NB4 (cell line): Measurements from ENCODE around the gene OPALIN.

Experiments
- POLR2A ChIP-seq: IDR thresholded peaks from 2 replicates; pipeline ENCODE4 v1.6.1; 2011; ENCODE audit warnings: mild to moderate bottlenecking; ENCODE audit not compliant: insufficient read length; ENCODE audit errors: extremely low read depth
- TF ChIP-seq, protein P1 (sequence below): IDR thresholded peaks from one replicate; pipeline ENCODE4 v1.5.1; 2012; ENCODE audit warnings: low read depth, low read length
- TF ChIP-seq, protein P2 (sequence below): IDR thresholded peaks from 2 replicates; pipeline ENCODE4 v1.6.1; 2011; ENCODE audit warnings: low read depth, low read length

DNA sequence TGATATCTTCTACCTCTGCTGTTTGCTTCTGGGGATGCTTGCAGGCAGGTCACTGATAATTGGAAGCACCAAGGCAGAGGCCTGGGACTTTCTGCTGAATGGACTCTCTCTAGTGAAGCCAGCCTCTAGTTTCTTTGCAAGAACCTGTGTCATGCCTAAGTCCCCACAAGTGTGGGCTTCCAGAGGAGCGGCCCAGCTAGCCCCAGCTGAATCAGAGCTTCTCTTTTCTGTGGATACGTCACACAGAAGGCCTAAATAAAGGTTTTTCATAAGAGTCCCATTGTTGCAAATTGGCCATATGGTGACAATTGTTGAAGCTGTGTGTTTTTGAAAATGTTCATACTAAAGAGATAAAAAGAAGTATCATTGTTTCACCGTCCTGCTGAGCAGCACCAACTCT, 6.8 kb upstream of the OPALIN start:
- TF ChIP-seq, protein P1, sequence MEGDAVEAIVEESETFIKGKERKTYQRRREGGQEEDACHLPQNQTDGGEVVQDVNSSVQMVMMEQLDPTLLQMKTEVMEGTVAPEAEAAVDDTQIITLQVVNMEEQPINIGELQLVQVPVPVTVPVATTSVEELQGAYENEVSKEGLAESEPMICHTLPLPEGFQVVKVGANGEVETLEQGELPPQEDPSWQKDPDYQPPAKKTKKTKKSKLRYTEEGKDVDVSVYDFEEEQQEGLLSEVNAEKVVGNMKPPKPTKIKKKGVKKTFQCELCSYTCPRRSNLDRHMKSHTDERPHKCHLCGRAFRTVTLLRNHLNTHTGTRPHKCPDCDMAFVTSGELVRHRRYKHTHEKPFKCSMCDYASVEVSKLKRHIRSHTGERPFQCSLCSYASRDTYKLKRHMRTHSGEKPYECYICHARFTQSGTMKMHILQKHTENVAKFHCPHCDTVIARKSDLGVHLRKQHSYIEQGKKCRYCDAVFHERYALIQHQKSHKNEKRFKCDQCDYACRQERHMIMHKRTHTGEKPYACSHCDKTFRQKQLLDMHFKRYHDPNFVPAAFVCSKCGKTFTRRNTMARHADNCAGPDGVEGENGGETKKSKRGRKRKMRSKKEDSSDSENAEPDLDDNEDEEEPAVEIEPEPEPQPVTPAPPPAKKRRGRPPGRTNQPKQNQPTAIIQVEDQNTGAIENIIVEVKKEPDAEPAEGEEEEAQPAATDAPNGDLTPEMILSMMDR = no peak
- no peak for TF ChIP-seq POLR2A
- TF ChIP-seq, protein P2, sequence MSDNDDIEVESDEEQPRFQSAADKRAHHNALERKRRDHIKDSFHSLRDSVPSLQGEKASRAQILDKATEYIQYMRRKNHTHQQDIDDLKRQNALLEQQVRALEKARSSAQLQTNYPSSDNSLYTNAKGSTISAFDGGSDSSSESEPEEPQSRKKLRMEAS = no peak
